ENCODE results near the gene ENOPH1.

The ENOPH1 gene

DNA sequence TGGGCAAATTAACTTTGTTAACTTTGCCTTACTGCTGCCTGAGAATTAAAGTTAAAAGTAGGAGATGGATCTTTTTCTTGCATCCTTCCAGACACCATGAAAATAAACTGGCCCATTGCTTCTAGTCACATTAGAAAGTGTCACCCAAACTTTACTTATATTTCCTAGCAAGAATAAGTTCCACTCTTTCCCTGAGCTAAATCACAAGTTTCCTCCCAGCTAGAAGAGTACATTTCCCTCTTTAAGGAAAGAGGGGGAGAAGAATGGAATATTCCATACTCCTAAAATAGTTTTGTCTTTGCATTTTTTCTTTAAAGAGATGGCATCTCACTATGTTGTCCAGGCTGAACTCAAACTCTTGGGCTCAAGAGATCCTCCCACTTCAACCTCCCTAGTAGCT, 77.6 kb downstream of the ENOPH1 start:
- H3K4me3 ChIP-seq (ENCODE audit: low read depth, low read length), result no peak overlapping the region
- TF ChIP-seq, protein P1, sequence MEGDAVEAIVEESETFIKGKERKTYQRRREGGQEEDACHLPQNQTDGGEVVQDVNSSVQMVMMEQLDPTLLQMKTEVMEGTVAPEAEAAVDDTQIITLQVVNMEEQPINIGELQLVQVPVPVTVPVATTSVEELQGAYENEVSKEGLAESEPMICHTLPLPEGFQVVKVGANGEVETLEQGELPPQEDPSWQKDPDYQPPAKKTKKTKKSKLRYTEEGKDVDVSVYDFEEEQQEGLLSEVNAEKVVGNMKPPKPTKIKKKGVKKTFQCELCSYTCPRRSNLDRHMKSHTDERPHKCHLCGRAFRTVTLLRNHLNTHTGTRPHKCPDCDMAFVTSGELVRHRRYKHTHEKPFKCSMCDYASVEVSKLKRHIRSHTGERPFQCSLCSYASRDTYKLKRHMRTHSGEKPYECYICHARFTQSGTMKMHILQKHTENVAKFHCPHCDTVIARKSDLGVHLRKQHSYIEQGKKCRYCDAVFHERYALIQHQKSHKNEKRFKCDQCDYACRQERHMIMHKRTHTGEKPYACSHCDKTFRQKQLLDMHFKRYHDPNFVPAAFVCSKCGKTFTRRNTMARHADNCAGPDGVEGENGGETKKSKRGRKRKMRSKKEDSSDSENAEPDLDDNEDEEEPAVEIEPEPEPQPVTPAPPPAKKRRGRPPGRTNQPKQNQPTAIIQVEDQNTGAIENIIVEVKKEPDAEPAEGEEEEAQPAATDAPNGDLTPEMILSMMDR (IDR thresholded peaks at IDR 0.05; ENCODE audit: control insufficient read depth, extremely low read depth, insufficient read depth), result no peak
- DNase-seq (ENCODE audit: low read depth), result no peak

DNA sequence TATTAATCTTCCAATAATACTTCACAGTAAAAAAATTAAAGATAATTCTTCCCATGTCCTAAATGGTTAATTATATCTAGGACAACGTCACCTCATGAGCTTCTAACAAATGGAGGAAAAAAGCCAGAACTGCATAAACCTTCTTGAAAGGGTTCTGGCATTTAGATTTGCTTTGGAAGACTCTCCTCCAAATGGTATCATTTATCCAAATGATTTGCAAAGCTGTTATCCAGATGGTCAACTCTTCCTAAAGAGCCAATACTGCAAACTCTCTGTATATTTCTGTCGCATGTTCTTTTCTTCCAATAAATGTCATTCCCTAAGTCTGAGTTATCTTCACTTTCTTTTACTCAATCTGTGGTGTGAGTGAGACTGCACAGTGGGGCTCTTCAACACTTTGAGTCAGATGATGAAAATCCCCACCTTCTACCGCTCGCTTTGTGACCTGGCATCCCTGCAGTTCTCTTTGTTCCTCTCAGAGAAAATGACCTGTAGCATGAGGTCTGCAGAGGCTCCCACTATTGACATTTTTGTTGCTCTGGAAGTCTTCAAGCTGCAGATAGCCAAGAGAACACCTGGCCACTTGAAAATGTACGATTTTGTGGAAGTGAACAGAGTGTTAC, 78.5 kb downstream of the ENOPH1 start:
- H3K4me3 ChIP-seq (ENCODE audit: low read depth, low read length), result no peak overlapping the region
- no peak for DNase-seq (ENCODE audit: low read depth)
- TF ChIP-seq, protein P1 (IDR thresholded peaks at IDR 0.05; ENCODE audit: control insufficient read depth, extremely low read depth, insufficient read depth), result no peak

DNA sequence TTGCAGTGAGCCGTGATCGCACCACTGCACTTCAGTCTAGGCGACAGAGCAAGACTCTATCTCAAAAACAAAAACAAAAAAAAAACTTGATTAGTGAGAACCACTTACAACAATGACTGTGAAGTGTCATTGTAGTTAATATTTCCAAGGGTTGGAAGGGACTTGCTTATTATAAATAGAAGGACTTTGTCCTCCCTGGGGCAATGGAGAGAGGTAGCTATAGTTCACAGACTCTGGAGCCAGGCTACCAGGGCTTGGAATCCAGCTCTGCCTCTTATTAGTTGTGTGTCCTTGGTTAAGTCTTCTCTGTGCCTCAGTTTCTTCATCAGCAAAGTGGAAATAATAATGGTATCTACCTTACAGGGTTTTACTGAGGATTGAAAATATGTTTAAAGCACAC, 79.8 kb downstream of the ENOPH1 start:
- no peak for DNase-seq (ENCODE audit: low read depth)

More for the DNA sequence above, 79.8 kb downstream of the ENOPH1 start:
- H3K4me3 ChIP-seq (ENCODE audit: low read depth, low read length), result no peak overlapping the region
- TF ChIP-seq, protein P1 (IDR thresholded peaks at IDR 0.05; ENCODE audit: control insufficient read depth, extremely low read depth, insufficient read depth), result no peak
